ENCODE data around the gene CCDC141. TPM values are rescaled to one million over a fixed set of nuclear protein-coding genes. Genes with fewer than 3 reads are reported as not detected.

CCDC141 gene
- total and polyA plus RNA-seq, 5 experiments from 2014 or later, result 4.2 to 27.0 (median 12.0) TPM

DNA sequence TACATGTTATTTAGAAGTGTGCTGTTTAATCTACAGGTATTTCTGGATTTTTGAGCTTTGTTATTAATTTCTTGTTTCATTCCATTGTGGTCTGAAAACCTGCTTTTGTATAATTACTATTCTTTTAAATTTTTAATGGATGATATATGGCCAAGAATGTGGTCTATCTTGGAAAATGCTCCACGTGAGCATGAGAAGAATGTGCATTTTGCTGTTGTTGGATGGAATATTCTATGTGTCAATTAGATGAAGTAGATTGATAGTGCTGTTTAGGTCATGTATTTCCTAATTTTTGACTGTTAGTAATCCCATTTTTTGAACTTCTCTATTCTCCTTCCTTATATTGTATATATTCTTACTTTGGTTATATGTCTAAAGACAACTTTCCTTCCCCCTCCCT lies 222.8 kb downstream of the CCDC141 start:
- H3K4me1 Mint-ChIP-seq, result peaks cover 10 to 23% (median 20%) of the 10 kb centered on the region in 4 donors

DNA sequence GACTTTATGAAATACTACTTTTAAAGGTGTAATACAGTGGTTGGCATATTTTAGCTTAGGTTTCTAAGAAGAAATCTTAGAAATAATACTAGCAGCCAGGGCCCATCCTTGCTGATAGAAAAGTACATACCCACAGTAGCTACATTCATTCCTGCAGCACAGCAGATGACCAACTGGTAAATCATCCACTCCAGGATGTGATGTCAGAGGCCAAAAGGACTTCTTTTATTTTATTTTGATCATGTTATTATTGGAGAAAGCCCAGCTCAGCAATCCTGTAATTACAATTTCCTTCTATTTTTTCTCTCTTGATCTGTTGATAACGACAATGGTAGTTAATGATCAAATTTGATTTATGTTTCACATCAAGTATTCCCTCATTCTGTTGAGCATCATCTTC lies 224.8 kb downstream of the CCDC141 start:
- H3K4me3 Mint-ChIP-seq, result no peak overlapping the region
- no peaks in the 10 kb centered on the region for H3K27me3 Mint-ChIP-seq
- H3K9me3 Mint-ChIP-seq, result peaks cover 0 to 11% (median 0%) of the 10 kb centered on the region in 9 donors
- peaks cover 10 to 41% (median 15%) of the 10 kb centered on the region in 3 donors for H3K36me3 Mint-ChIP-seq
- ATAC-seq (no peak), DNase-seq (no peak)
- POLR2A ChIA-PET, result no interaction called here
- H3K27ac Mint-ChIP-seq, result no peak overlapping the region
- peaks cover 4 to 26% (median 19%) of the 10 kb centered on the region in 4 donors for H3K4me1 Mint-ChIP-seq

More for the DNA sequence above, 222.8 kb downstream of the CCDC141 start:
- H3K27me3 Mint-ChIP-seq, result no peaks in the 10 kb centered on the region
- POLR2A ChIA-PET, result no interaction called here
- H3K27ac Mint-ChIP-seq, result peak overlapping the region in 2 of 10 donors; percentile 18 to 67
- no peak for DNase-seq
- peaks cover 10 to 42% (median 19%) of the 10 kb centered on the region in 3 donors for H3K36me3 Mint-ChIP-seq
- no peak overlapping the region for H3K4me3 Mint-ChIP-seq
- ATAC-seq, result no peak
- peaks cover 0 to 11% (median 0%) of the 10 kb centered on the region in 9 donors for H3K9me3 Mint-ChIP-seq

DNA sequence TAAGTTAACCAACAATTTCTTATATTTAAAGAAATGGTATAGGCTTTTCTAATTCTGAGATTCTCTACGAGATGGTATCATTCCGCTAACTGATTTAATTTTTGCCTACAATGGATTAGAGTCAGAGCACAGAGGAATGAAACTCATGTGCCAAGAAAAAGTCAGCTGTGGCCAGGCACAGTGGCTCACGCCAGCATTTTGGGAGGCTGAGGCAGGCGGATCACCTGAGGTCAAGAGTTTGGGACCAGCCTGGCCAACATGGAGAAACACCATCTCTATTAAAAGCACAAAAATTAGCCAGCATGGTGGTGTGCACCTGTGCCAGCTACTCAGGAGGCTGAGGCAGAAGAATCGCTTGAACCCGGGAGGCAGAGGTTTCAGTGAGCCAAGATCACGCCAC lies 225.8 kb downstream of the CCDC141 start:
- Mint-ChIP-seq H3K27me3 (no peaks in the 10 kb centered on the region), H3K4me3 (no peak overlapping the region), H3K36me3 (peaks cover 10 to 38% (median 11%) of the 10 kb centered on the region in 3 donors), H3K4me1 (peaks cover 3 to 24% (median 14%) of the 10 kb centered on the region in 4 donors), H3K27ac (no peak overlapping the region), H3K9me3 (peaks cover 0 to 11% (median 0%) of the 10 kb centered on the region in 9 donors)
- no peak for DNase-seq
- ATAC-seq, result no peak
- POLR2A ChIA-PET, result no interaction called here

DNA sequence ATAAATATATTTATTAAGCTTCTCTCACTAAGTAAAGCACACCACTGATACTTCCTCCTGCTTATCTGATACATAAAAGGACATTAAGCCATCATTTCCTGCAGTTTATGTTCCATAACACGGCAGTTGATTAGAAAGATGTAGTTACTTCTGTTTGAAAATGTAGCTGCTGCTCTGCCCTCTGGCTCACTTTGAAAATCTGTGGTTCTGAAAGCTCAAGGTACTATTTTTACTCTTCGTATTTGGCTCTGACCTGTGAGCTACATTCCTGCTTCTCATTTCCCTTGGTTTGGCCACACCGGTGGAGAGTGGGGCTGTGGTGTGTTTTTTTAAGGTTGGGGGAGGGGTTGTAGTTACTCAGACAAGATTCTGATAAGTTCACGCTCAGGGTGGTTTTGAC lies 229.9 kb downstream of the CCDC141 start:
- POLR2A ChIA-PET, result interaction anchor here (1.1 kb wide), 1 partner anchor 9 kb away, joined by 5 read pairs; no protein-coding TSS in a partner anchor
- Mint-ChIP-seq H3K27ac (peak overlapping the region; percentile 12 to 96 (median 78)), H3K4me1 (peaks cover 4 to 20% (median 12%) of the 10 kb centered on the region in 4 donors), H3K36me3 (peaks cover 0 to 30% (median 11%) of the 10 kb centered on the region in 3 donors), H3K9me3 (no peaks in the 10 kb centered on the region), H3K27me3 (no peaks in the 10 kb centered on the region), H3K4me3 (peak overlapping the region; percentile 61 to 85 (median 73))
- DNase-seq, result peak in 1 of 10 donors; percentile 6
- peak in 1 of 2 donors; percentile 46 for ATAC-seq

DNA sequence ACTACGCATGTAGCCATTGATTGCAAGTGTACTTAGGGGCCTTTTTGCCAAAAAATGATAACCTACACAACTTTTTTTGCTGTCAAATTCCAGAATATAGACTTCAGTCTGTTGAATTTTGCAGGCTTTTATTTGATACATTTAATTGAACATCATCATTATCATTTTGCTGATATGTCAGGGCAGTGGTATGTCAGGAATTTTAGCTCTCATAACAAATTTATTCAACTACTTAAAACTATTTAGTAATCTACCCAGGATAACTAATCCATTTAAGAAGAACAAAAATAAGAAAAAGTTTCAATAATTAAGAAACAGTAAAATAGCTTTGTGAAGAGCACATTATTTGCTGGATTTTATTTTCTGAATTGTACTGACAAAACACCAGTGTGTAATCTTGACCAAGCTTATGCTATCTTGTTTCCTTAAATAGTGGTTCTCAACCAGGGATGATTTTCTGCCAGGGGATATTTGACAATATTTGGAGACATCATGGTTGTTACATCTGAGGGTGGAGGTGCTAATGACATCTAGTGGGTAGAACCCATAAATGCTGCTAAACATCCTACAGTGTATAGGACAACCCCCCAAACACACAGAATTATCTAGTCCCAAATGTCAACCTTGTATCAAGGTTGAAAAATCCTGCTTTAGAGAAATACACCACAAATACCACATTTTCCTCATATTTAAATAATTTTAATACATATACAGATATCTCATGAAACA lies 230.6 kb downstream of the CCDC141 start:
- no peak for ATAC-seq
- no peaks in the 10 kb centered on the region for H3K9me3 Mint-ChIP-seq
- H3K4me3 Mint-ChIP-seq, result peak overlapping the region in 1 of 10 donors; percentile 17
- peak overlapping the region in 3 of 10 donors; percentile 1 to 69 (median 31) for H3K27ac Mint-ChIP-seq
- no peak for DNase-seq
- peaks cover 4 to 20% (median 12%) of the 10 kb centered on the region in 4 donors for H3K4me1 Mint-ChIP-seq
- H3K36me3 Mint-ChIP-seq, result peaks cover 0 to 32% (median 15%) of the 10 kb centered on the region in 3 donors
- POLR2A ChIA-PET, result no interaction called here
- H3K27me3 Mint-ChIP-seq, result no peaks in the 10 kb centered on the region

DNA sequence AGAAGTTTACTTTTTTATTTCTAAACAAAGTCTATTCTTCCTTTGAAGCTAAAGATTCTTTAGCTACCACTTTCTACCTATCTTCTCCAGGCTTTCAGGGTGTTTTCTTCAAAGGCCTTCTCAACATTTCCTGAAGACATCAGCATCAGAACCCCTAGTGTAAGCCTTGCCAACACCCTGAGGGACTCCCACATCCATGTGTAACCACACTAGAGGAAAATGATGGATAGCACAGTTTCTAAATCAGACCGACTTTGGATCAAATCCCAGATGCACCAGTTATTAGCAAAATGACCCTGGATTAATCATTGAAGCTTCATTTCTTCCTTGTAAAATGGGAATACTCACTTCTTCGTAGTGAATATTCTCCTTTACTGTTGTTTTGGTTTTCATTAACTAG lies 238.0 kb downstream of the CCDC141 start:
- ATAC-seq, result no peak
- Mint-ChIP-seq H3K27ac (no peak overlapping the region), H3K9me3 (no peaks in the 10 kb centered on the region), H3K4me3 (no peak overlapping the region), H3K4me1 (peaks cover 0 to 2% (median 0%) of the 10 kb centered on the region in 4 donors), H3K27me3 (no peaks in the 10 kb centered on the region), H3K36me3 (peaks cover 0 to 32% (median 16%) of the 10 kb centered on the region in 3 donors)
- no peak for DNase-seq
- POLR2A ChIA-PET, result no interaction called here

DNA sequence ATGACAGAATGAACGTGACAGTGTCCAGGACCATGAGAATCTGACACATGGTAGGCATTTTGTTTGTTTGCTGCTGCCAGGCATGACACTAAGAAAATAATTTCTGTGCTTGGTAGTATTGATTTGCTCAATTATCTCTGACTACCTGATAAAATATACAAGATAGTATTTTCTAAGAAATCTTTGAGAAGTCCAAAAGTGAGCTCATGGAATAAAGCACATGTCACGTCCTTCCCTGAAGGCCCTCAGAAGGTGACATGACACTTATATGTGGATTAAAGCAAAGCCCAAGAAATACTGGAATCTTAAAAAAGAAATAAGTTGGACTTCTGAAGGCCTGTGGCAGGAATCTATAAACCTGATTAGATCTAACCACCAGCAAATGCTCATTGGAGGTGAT lies 238.9 kb downstream of the CCDC141 start:
- ATAC-seq, result no peak
- no peaks in the 10 kb centered on the region for H3K9me3 Mint-ChIP-seq
- no peak overlapping the region for H3K4me3 Mint-ChIP-seq

DNA sequence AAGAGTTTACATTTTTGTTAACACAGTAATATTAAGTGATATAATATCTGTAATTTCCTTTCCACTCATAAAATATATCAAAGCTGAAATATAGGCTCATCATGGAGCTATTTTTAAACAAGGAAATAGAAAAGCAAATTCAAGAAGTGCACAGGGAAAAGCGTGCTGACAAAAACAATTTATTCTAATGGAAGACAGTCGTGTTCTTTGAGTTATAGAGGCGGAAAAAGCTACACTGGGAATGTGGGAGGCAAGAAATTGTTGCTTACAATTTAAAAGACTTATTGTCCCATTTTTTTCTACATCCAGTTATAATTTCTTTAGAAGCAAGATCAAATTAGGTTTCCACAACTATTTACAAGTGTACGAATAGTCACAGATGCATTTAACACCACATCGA lies 239.5 kb downstream of the CCDC141 start:
- Mint-ChIP-seq H3K36me3 (peaks cover 0 to 30% (median 9%) of the 10 kb centered on the region in 3 donors), H3K27ac (no peak overlapping the region), H3K9me3 (no peaks in the 10 kb centered on the region), H3K4me3 (no peak overlapping the region), H3K27me3 (no peaks in the 10 kb centered on the region), H3K4me1 (peaks cover 0 to 2% (median 0%) of the 10 kb centered on the region in 4 donors)
- POLR2A ChIA-PET, result no interaction called here
- no peak for ATAC-seq
- DNase-seq, result no peak

More for the DNA sequence above, 238.9 kb downstream of the CCDC141 start:
- peaks cover 0 to 30% (median 11%) of the 10 kb centered on the region in 3 donors for H3K36me3 Mint-ChIP-seq
- H3K27ac Mint-ChIP-seq, result no peak overlapping the region
- DNase-seq, result no peak
- H3K27me3 Mint-ChIP-seq, result no peaks in the 10 kb centered on the region
- H3K4me1 Mint-ChIP-seq, result peaks cover 0 to 2% (median 0%) of the 10 kb centered on the region in 4 donors
- POLR2A ChIA-PET, result no interaction called here

DNA sequence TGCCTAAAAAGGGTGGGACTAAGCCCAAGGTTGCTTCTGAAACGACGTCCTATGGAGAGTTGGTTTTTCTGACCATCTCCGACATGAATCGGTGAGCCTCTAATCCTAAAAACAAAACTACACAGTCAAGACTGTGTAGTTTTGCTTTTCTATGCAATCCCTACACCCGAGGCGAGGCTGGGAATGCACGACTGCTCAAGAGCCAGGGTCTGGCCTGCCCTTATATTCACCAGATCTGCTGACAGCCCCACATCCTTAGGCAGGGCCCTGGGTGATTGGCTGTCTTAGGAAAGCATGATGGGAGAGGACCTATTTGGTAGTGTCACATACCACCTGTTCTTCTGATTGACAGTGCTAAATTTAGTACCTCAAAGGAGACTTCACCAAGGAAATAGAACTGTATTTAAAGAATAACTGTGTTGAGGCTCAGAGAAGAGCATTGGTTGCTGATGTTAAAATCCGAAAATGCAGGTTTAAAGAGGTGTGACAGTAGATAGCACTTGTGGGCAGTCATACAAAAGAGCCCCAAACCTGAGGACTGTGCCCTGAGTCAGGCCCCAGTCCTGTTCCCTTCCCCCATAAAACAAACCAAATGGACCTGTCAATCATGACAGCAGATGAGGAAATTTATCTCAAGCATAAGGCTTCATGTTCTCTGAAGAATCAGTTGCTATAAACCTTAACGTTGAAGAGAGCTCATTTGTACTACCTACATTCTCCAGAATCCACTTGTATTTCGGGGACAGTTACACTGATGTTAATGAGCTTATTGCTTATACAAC lies 242.5 kb downstream of the CCDC141 start, which contains the start of gene TTN:
TTN (minus strand) TSS at position 197 of the 782 bp plus-strand sequence. CDS start 2,781 bp downstream, outside the sequence.
- DNase-seq, result no peak
- ATAC-seq, result no peak
- peaks cover 0 to 2% (median 0%) of the 10 kb centered on the region in 4 donors for H3K4me1 Mint-ChIP-seq
- H3K27me3 Mint-ChIP-seq, result no peaks in the 10 kb centered on the region
- H3K9me3 Mint-ChIP-seq, result no peaks in the 10 kb centered on the region
- H3K36me3 Mint-ChIP-seq, result peaks cover 0 to 20% (median 2%) of the 10 kb centered on the region in 3 donors
- peak within 1 kb of the TSS in 1 of 10 donors; percentile 31 for H3K27ac Mint-ChIP-seq
- POLR2A ChIA-PET, result no interaction called here
- no peak within 1 kb of the TSS for H3K4me3 Mint-ChIP-seq

DNA sequence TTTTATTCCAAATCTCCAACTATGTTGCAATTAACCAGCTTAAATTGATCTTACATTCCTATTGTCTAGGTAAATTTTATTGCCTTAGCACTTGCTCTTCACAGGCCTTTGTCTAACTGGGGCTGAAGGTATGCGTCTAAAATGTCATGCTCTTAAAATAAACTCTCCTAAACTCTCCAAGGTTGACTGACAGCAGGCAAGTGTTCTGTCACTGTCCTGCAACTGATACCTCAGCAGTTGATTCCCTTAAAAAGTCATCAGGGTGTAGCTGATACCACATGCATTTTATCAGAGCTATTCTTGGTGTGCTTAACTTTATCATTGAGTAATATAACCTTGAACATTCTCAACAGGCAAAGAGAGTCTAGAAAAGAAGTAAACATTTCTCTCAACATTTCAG lies 243.4 kb downstream of the CCDC141 start:
- POLR2A ChIA-PET, result no interaction called here
- H3K4me3 Mint-ChIP-seq, result no peak overlapping the region
- ATAC-seq (no peak), DNase-seq (no peak)
- H3K9me3 Mint-ChIP-seq, result no peaks in the 10 kb centered on the region
- no peaks in the 10 kb centered on the region for H3K27me3 Mint-ChIP-seq
- peaks cover 0 to 2% (median 0%) of the 10 kb centered on the region in 4 donors for H3K4me1 Mint-ChIP-seq
- H3K36me3 Mint-ChIP-seq, result peaks cover 0 to 17% (median 7%) of the 10 kb centered on the region in 3 donors
- peak overlapping the region in 1 of 10 donors; percentile 30 for H3K27ac Mint-ChIP-seq

DNA sequence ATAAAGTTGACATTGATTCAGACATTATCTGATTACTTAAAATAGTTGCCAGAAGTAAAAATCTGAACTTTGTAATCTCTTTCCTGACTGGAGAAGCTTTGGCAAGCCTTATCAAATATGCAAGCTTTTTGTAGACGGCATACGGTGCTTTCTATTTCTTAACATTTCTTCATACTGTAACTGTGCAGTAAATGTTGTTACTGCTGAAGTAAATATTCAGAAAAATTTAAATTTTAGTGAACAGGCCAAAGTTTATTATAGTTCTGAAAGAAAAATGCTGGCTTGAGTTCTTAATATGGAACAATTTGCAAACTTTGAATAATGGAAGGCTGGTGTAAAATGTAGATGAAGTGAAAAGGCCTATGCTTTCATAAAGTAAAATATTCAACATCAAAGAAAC lies 244.5 kb downstream of the CCDC141 start:
- POLR2A ChIA-PET, result no interaction called here

DNA sequence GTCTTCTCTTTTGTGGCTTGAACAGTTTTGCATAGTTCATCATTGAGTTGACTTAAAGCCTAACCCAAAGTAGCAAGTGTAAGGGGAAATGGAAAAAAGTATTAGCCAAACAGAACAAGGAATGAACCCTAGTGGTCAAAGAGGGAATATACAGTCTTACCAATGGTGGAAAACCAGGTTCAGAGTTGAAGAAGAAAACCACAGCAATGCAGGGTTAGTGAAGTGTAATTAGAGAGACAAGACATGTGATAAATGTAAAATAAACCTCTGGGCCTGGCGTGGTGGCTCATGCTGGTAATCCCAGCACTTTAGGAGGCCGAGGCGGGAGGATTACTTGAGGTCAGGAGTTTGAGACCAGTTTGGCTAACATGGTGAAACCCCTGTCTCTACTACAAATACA lies 245.1 kb downstream of the CCDC141 start:
- H3K27me3 Mint-ChIP-seq, result no peaks in the 10 kb centered on the region
- no peak overlapping the region for H3K27ac Mint-ChIP-seq
- POLR2A ChIA-PET, result no interaction called here
- DNase-seq (no peak), ATAC-seq (no peak)
- no peaks in the 10 kb centered on the region for H3K9me3 Mint-ChIP-seq
- no peak overlapping the region for H3K4me3 Mint-ChIP-seq
- peaks cover 4 to 21% (median 14%) of the 10 kb centered on the region in 3 donors for H3K36me3 Mint-ChIP-seq
- peaks cover 0 to 2% (median 0%) of the 10 kb centered on the region in 4 donors for H3K4me1 Mint-ChIP-seq

More for the DNA sequence above, 244.5 kb downstream of the CCDC141 start:
- no peaks in the 10 kb centered on the region for H3K27me3 Mint-ChIP-seq
- no peak for DNase-seq
- H3K9me3 Mint-ChIP-seq, result no peaks in the 10 kb centered on the region
- no peak overlapping the region for H3K27ac Mint-ChIP-seq
- no peak for ATAC-seq
- H3K4me1 Mint-ChIP-seq, result peaks cover 0 to 2% (median 0%) of the 10 kb centered on the region in 4 donors
- peaks cover 0 to 16% (median 14%) of the 10 kb centered on the region in 3 donors for H3K36me3 Mint-ChIP-seq
- H3K4me3 Mint-ChIP-seq, result no peak overlapping the region

DNA sequence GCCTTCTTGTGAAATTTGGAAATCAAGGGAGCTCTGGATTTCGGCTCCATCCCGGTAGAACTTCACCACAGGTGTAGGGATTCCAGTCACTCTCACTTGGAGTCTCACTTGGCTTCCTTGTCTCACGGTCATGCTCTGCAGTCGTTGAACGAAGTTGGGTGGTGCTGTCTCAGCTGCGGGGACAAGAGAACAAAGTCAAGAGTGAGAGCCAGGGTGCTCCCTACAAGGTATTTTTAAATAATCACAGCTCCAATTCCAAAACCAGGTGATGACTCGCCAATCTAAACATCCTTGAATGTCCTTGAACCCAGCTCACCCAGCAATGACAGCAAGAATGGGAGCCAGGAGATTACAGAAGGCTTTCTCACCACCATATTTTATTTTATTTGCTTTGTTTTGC lies 249.4 kb downstream of the CCDC141 start:
- POLR2A ChIA-PET, result no interaction called here

More for the DNA sequence above, 249.4 kb downstream of the CCDC141 start:
- Mint-ChIP-seq H3K4me1 (no peaks in the 10 kb centered on the region), H3K9me3 (peaks cover 0 to 2% (median 0%) of the 10 kb centered on the region in 9 donors), H3K4me3 (no peak overlapping the region), H3K36me3 (peaks cover 13 to 33% (median 22%) of the 10 kb centered on the region in 3 donors), H3K27ac (peak overlapping the region in 1 of 10 donors; percentile 51), H3K27me3 (no peaks in the 10 kb centered on the region)
- ATAC-seq (no peak), DNase-seq (no peak)
